HFFc6 (cell line): Measurements from ENCODE around the gene FAM120AOS. TPM values are rescaled to one million over a fixed set of nuclear protein-coding genes. Genes with fewer than 3 reads are reported as not detected.

Experiments
- DNase-seq: peaks from one replicate; pipeline ENCODE4 v3.0.0-alpha.2; 2018
- H3K27ac Mint-ChIP-seq: 2 replicates; pipeline ENCODE4 v1.8.0; 2020; ENCODE audit warnings: mild to moderate bottlenecking, mixed read lengths
- H3K27me3 Mint-ChIP-seq: 2 replicates; pipeline ENCODE4 v1.8.0; 2021; ENCODE audit warnings: mild to moderate bottlenecking, moderate library complexity, mixed read lengths; ENCODE audit not compliant: insufficient read depth
- H3K36me3 Mint-ChIP-seq: 2 replicates; pipeline ENCODE4 v1.8.0; 2021; ENCODE audit warnings: low read depth, mixed read lengths
- H3K4me1 Mint-ChIP-seq: 2 replicates; pipeline ENCODE4 v1.8.0; 2020; ENCODE audit warnings: low read depth, mixed read lengths
- H3K4me3 Mint-ChIP-seq: 2 replicates; pipeline ENCODE4 v1.8.0; 2020; ENCODE audit warnings: mild to moderate bottlenecking, moderate library complexity, mixed read lengths
- H3K9me3 Mint-ChIP-seq: 2 replicates; pipeline ENCODE4 v1.8.0; 2020; ENCODE audit warnings: mild to moderate bottlenecking, mixed read lengths
- CTCF ChIP-seq: fragments of 200-600 bp; sonication (generic); IDR thresholded peaks from 2 replicates; pipeline ENCODE4 v1.5.0; 2021; ENCODE audit warnings: antibody characterized with exemption, mild to moderate bottlenecking
- total RNA-seq, 6 experiments: library from RNA; stranded (reverse); fragmentation: NEBNext Ultra II Directional; extraction: Animal tissue kit (Norgen Biotek cat#: 25700); gene quantifications; 2 replicates in 1 of 6; 3 replicates in 5 of 6; pipeline ENCODE4 v1.2.3, GENCODE V29; 2021

Gene FAM120AOS
- total RNA-seq, 6 experiments from 2014 or later: 35.3 to 38.9 (median 36.6) TPM

DNA sequence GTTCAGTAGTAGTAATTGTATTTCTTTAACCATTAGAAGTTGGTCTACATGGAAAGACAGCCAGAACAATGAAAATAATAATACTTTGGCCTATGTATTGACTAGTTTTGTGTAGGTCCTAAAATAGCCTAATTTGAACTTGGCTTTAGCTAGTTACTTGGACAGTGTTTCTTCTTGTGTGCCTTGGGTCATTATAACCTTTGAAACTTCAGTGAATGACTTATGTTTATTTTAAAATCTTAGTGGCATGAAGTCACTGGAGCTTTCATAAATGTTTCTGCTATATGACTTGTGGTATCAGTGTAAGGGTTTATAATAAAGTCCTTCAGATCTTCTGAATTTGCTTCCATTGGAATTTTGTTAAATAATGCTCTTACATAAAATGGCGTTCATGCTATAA, 2.6 kb upstream of the FAM120AOS start:
- Mint-ChIP-seq H3K4me1 (peaks cover 69% of the 10 kb centered on the region), H3K27me3 (peaks cover 5% of the 10 kb centered on the region), H3K36me3 (peaks cover 29% of the 10 kb centered on the region), H3K4me3 (no peak overlapping the region), H3K27ac (peak overlapping the region; percentile 34), H3K9me3 (no peaks in the 10 kb centered on the region)
- no peak for TF ChIP-seq CTCF
- DNase-seq: no peak

- Mint-ChIP-seq H3K36me3 (peaks cover 29% of the 10 kb centered on the region), H3K9me3 (no peaks in the 10 kb centered on the region), H3K4me3 (peak overlapping the region; percentile 97), H3K27me3 (peaks cover 5% of the 10 kb centered on the region), H3K4me1 (peaks cover 46% of the 10 kb centered on the region), H3K27ac (peak overlapping the region; percentile 91)
- no peak for TF ChIP-seq CTCF
- DNase-seq: no peak
Measured at GRCh38 chr9:93452710-93453046, 703 bp downstream of the FAM120AOS start.

DNA sequence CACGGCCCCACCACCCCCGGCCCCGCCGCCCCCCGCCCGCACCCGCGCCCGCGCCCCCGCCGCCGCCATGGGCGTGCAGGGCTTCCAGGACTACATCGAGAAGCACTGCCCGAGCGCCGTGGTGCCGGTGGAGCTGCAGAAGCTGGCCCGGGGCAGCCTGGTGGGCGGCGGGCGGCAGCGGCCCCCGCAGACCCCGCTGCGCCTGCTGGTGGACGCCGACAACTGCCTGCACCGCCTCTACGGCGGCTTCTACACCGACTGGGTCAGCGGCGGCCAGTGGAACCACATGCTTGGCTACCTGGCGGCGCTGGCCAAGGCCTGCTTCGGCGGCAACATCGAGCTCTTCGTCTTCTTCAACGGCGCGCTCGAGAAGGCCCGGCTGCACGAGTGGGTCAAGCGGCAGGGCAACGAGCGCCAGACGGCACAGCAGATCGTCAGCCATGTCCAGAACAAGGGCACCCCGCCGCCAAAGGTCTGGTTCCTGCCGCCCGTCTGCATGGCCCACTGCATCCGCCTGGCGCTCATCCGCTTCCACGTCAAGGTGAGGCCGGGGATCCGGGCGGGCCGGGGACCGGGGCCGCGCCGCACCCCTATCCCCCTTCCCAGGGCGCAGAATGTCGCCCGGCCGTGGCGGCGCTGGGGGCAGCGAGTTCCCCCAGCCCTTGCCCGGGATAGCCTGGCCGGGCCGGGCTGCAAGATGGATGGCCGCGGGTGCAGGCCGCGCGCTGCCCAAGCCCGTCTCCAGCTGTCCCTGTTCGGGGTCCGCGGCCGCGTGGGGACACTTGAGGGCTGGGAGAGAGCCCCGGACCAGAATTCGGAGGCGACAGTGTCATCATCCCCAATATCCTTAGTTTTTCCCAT, 1.3 kb downstream of the FAM120AOS start:
- Mint-ChIP-seq H3K27ac (peak overlapping the region; percentile 91), H3K36me3 (peaks cover 35% of the 10 kb centered on the region), H3K4me1 (peaks cover 40% of the 10 kb centered on the region), H3K27me3 (peaks cover 5% of the 10 kb centered on the region), H3K9me3 (no peaks in the 10 kb centered on the region), H3K4me3 (peak overlapping the region; percentile 97)
- DNase-seq: peak; percentile 18
- TF ChIP-seq CTCF: peak; percentile 43

DNA sequence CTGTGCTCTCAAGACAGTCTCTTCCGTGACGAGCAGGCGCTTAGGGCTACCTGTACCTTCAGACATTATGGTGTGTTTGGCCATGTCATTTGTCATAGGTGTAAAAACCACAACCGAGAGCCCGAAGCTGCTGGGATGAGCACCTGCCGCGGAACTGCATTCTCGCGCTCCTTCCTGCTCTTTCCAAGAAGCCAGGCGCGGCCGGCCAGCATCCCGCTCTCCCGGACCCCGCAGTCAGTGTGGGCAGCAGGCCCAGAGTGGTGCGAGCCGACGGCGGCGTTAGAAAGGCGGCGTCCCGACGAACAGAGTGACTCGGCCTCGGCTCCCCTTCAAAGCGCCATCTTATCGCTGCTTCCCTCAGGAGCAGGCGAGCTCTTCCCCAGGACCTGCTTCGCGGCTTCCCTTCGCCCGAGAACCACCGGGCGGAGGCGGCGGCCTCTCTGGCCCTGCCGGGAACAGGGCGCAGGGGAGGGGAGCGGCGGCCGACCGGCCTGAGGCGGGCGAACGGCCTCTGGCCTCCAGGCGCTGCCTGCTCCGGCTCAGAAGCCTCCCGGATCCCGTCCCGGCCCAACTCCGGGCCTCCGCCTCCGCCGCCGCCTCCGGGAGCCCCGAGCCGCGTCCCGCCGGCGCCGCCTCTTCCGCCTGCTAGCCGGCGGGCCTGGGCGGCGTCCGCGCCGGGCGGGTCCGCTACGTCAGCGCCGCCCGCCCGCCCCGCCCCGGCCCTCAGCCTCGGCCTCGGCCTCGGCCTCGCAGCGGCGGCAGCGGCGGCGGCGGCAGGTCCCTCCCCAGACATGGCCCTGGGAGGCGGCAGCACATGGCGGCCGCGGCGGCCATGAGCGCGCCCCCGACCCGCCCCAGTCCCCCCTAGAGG, 2.2 kb downstream of the FAM120AOS start, which contains the start of gene FAM120A:
Gene FAM120A (plus strand): TSS at position 741 of the 871 bp plus-strand sequence. CDS start 231 bp downstream, outside the sequence.
- Mint-ChIP-seq H3K4me3 (peak within 1 kb of the TSS; percentile 99), H3K9me3 (no peaks in the 10 kb centered on the region), H3K4me1 (peaks cover 31% of the 10 kb centered on the region), H3K27me3 (peaks cover 5% of the 10 kb centered on the region), H3K36me3 (peaks cover 37% of the 10 kb centered on the region), H3K27ac (peak within 1 kb of the TSS; percentile 91)
- TF ChIP-seq CTCF: no peak
- peak; percentile 58 for DNase-seq

DNA sequence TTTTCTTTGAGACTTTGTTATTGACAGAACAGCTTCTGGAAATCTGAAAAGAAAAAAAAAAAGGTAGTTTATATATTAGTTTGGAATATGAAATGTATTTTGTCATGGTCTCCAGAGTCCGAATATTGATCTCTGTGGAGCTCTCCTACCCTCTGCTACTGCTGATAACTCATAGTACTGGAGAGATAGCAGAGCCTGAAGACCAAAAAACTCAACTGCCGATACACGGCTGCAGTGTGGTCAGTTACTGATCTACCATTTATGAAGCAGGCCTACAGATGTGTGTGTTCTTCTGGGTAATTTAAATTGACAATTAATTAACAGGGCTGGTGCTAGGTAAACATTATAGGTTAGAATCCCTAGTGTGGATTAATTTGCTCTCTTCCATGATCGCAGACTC, 5.7 kb downstream of the FAM120AOS start:
- H3K4me1 Mint-ChIP-seq: peaks cover 10% of the 10 kb centered on the region

More for the DNA sequence above, 5.7 kb downstream of the FAM120AOS start:
- Mint-ChIP-seq H3K36me3 (peaks cover 31% of the 10 kb centered on the region), H3K4me3 (no peak overlapping the region), H3K27me3 (peaks cover 2% of the 10 kb centered on the region), H3K9me3 (no peaks in the 10 kb centered on the region), H3K27ac (no peak overlapping the region)
- no peak for TF ChIP-seq CTCF
- no peak for DNase-seq
